ENCODE results near the gene DKC1. TPM values are rescaled to one million over a fixed set of nuclear protein-coding genes. Genes with fewer than 3 reads are reported as not detected.
"Not testable (repeated sequence)": the region's sequence is repeated elsewhere in the genome, so short reads cannot be mapped to it uniquely, and the experiment has no call there.

The DKC1 gene
- total RNA-seq, 1 experiment from 2014 or later: 160 TPM

GRCh38 chrX:154815274-154815818, 52.7 kb downstream of the DKC1 start:
- Histone ChIP-seq H3K23ac (ENCODE audit: insufficient read length, low read depth, low read length) (no peak overlapping the region), H4K20me1 (ENCODE audit: control insufficient read depth, insufficient read depth, insufficient read length) (no peaks in the 10 kb centered on the region), H2BK12ac (ENCODE audit: insufficient read length, low read depth, low read length) (no peak overlapping the region), H4K8ac (replicated peaks; ENCODE audit: insufficient read length, low read depth, low read length) (no peak overlapping the region), H2BK20ac (ENCODE audit: low read depth, low read length, poor library complexity, severe bottlenecking) (no peak overlapping the region), H3T11ph (ENCODE audit: low read length) (no peak overlapping the region), H3K9me3 (ENCODE audit: control insufficient read depth, low read depth, low read length) (peaks cover 9% of the 10 kb centered on the region), H3K23me2 (ENCODE audit: insufficient read length, low read depth, low read length, poor library complexity, severe bottlenecking) (no peaks in the 10 kb centered on the region), H3K18ac (ENCODE audit: insufficient read length, low read depth, low read length) (no peak overlapping the region), H2BK5ac (ENCODE audit: insufficient read length, low read length) (no peak overlapping the region), H4K91ac (ENCODE audit: insufficient read length, low read depth, low read length) (no peak overlapping the region), H3K79me2 (ENCODE audit: insufficient read depth, low read length) (no peaks in the 10 kb centered on the region), H2AK5ac (ENCODE audit: insufficient read length, low read length) (no peak overlapping the region), H3K27me3 (ENCODE audit: insufficient read depth, low read length) (no peaks in the 10 kb centered on the region), H2BK120ac (ENCODE audit: low read depth, low read length, poor library complexity, severe bottlenecking) (no peak overlapping the region), H2AFZ (ENCODE audit: low read length) (no peak overlapping the region), H3K27ac (ENCODE audit: insufficient read length, low read depth, low read length) (no peak overlapping the region), H3K4me1 (ENCODE audit: insufficient read depth, low read length) (no peaks in the 10 kb centered on the region; the same call in 1 of the 2 replicates), H4K5ac (ENCODE audit: insufficient read length, low read depth, low read length) (no peak overlapping the region), H3K4me2 (ENCODE audit: insufficient read depth, insufficient read length, low read length) (no peak overlapping the region), H3K56ac (ENCODE audit: insufficient read length, low read depth, low read length) (no peak overlapping the region), H2BK15ac (ENCODE audit: low read depth, low read length) (no peak overlapping the region), H3K79me1 (ENCODE audit: insufficient read depth, low read depth, low read length, poor library complexity, severe bottlenecking) (no peaks in the 10 kb centered on the region), H3K4ac (ENCODE audit: low read depth, low read length) (no peak overlapping the region), H3K14ac (ENCODE audit: insufficient read depth, low read length) (no peak overlapping the region), H3K9ac (ENCODE audit: extremely low read depth, insufficient read length, low read length) (no peak overlapping the region)
- no peak for TF ChIP-seq CTCF (conservative IDR thresholded peaks at IDR 0.05)
- H3K27me3 Mint-ChIP-seq (ENCODE audit: low read depth): no peaks in the 10 kb centered on the region
- peaks cover 9 to 14% (median 13%) of the 10 kb centered on the region in 3 experiments for H3K36me3 Mint-ChIP-seq (ENCODE audit: insufficient read depth in 1 of 3, low read depth in 3 of 3)
- WGBS (ENCODE audit: extremely low coverage, insufficient read length, low lambda C conversion rate): no CpG with 5 or more reads among the region's 5 CpGs
- H3K4me3 Mint-ChIP-seq: no peak overlapping the region
- H3K27ac Mint-ChIP-seq: no peak overlapping the region
- H3K9me3 Mint-ChIP-seq: peaks cover 51 to 64% of the 10 kb centered on the region in 2 experiments
- DNase-seq: no peak
- H3K4me1 Mint-ChIP-seq: peaks cover 20 to 25% of the 10 kb centered on the region in 2 experiments

DNA sequence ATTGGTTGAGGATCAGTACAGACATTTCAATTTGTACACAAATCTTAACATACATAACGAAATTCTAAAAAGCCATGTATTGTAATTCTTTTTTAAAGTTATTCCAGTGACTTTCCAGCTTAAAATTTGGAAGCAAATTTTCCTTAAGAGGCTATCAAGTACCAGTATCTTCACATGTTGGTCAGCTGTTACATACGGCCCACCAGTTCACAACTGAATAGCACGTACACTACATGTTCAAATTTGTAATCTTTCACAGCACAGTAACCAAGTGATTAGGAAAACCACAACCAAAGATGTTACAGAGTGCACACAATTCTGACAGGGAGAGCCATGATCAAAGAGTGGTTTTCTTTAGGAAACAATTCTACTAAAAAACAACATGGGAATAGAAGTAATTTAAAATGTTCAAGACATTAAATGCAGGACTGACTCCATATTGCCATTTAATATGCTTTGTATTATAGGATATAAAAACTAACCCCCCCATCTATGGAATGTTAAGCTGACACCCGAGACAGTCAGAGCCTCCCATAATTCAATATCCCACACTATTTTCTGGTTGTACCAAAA, 53.7 kb downstream of the DKC1 start:
- not testable (repeated sequence) for H2BK12ac ChIP-seq (ENCODE audit: insufficient read length, low read depth, low read length); H4K5ac ChIP-seq (ENCODE audit: insufficient read length, low read depth, low read length); H3K23ac ChIP-seq (ENCODE audit: insufficient read length, low read depth, low read length); H3K4me3 Mint-ChIP-seq; H3K4ac ChIP-seq (ENCODE audit: low read depth, low read length); H3K14ac ChIP-seq (ENCODE audit: insufficient read depth, low read length); DNase-seq; H3K18ac ChIP-seq (ENCODE audit: insufficient read length, low read depth, low read length); H3K79me2 ChIP-seq (ENCODE audit: insufficient read depth, low read length); H3T11ph ChIP-seq (ENCODE audit: low read length); H3K27ac Mint-ChIP-seq; H2BK15ac ChIP-seq (ENCODE audit: low read depth, low read length); H3K27me3 ChIP-seq (ENCODE audit: insufficient read depth, low read length); H3K9me3 ChIP-seq (ENCODE audit: control insufficient read depth, low read depth, low read length); H3K4me2 ChIP-seq (ENCODE audit: insufficient read depth, insufficient read length, low read length); H3K9ac ChIP-seq (ENCODE audit: extremely low read depth, insufficient read length, low read length); H3K27ac ChIP-seq (ENCODE audit: insufficient read length, low read depth, low read length); H2AFZ ChIP-seq (ENCODE audit: low read length); H2AK5ac ChIP-seq (ENCODE audit: insufficient read length, low read length); H2BK120ac ChIP-seq (ENCODE audit: low read depth, low read length, poor library complexity, severe bottlenecking); H3K79me1 ChIP-seq (ENCODE audit: insufficient read depth, low read depth, low read length, poor library complexity, severe bottlenecking); H4K91ac ChIP-seq (ENCODE audit: insufficient read length, low read depth, low read length); H3K56ac ChIP-seq (ENCODE audit: insufficient read length, low read depth, low read length); H2BK20ac ChIP-seq (ENCODE audit: low read depth, low read length, poor library complexity, severe bottlenecking); H3K4me1 ChIP-seq (ENCODE audit: insufficient read depth, low read length); H4K8ac ChIP-seq (replicated peaks; ENCODE audit: insufficient read length, low read depth, low read length); H3K23me2 ChIP-seq (ENCODE audit: insufficient read length, low read depth, low read length, poor library complexity, severe bottlenecking); H4K20me1 ChIP-seq (ENCODE audit: control insufficient read depth, insufficient read depth, insufficient read length); H2BK5ac ChIP-seq (ENCODE audit: insufficient read length, low read length); H3K27me3 Mint-ChIP-seq (ENCODE audit: low read depth)
- Mint-ChIP-seq H3K36me3 (ENCODE audit: insufficient read depth in 1 of 3, low read depth in 3 of 3) (peaks cover 9 to 14% (median 13%) of the 10 kb centered on the region in 3 experiments), H3K9me3 (peaks cover 52 to 72% of the 10 kb centered on the region in 2 experiments), H3K4me1 (peaks cover 31 to 36% of the 10 kb centered on the region in 2 experiments)
- WGBS (ENCODE audit: extremely low coverage, insufficient read length, low lambda C conversion rate): no CpG with 5 or more reads among the region's 4 CpGs

All from H9 (cell line).